HG03097 (cell line): ENCODE results near the gene FLT4.

Experiments
- ATAC-seq: cut with Tn5 transposase; IDR thresholded peaks from one replicate; pipeline ENCODE4 v1.9.1; 2021; ENCODE audit not compliant: unreplicated experiment, low FRiP score

Gene FLT4

DNA sequence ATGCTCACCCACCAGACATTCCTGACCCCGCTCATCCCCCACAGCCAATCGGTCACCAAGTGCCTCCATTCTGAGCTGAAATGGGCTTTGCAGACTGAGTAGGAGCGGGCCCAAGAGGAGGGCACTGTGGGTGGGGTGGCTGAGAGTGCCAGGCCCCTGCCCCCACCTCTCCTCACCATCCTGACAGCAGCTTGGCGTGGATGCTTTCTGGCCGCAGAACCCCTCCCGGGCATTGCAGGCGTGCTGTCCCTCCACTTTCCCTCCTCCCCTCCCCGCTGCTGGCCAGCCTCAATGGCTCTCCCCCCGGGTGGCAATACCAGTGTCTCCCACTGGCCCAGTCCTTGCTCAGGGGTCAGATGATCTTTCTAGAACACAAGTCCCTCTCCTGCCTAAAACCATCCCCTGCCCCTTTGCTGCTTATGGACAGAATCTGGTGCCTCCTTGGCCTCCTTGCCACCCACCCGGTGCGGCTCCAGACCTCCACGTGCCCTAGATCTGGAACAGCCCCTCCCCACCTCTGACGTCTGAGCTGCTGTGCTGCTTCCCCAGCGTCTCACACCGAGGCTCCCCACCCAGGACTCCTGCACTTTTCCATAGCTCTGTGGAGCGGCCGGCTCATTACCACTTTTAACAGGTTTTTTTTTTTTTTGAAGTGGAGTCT, 6.1 kb downstream of the FLT4 start:
- ATAC-seq: no peak

DNA sequence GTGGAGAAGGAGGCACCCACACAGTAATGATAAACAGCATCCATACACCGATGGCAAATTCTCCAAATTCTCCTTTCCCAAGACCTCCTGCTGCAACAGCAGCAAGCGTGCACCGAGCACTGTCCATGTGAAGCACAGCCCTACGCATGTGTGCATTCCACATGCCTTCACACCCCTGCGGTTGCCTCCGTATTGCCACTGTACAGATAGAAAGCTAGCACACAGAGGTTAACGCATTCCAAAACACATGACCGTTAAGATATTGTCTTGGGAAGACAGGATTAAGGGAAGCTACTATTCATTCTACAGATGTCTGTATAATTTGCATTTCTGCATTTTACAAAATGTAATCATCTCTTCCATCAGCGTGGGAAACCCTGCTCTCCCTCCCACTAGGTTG, 6.6 kb downstream of the FLT4 start:
- no peak for ATAC-seq

DNA sequence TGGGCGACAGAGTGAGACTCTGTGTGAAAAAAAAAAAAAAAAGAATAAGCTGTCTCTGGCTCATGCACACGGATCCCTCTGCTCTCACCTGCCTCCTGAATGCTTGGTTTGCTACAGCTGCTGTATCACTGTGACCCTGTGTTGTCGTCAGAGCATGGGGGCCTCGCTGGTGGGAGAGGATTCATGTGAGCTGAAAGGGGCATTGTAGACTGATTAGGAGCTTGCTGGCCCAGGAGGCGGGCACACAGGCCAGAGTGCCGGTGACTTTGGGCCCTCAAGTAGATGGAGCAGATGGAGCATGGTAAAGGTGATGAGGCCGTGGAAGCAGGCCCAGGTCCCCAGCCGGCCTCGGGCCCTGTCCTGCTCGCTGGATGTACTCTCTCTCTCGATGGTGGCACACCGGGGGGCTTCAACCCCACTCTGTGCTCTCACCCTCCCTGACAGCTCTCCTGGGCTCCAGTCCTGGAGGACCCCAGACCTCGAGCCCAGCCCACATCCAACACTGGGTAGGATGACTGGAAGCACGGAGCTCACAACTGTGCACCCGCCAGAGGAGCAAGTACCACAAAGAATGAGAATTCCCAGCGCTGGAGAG, 7.1 kb downstream of the FLT4 start:
- ATAC-seq: no peak

DNA sequence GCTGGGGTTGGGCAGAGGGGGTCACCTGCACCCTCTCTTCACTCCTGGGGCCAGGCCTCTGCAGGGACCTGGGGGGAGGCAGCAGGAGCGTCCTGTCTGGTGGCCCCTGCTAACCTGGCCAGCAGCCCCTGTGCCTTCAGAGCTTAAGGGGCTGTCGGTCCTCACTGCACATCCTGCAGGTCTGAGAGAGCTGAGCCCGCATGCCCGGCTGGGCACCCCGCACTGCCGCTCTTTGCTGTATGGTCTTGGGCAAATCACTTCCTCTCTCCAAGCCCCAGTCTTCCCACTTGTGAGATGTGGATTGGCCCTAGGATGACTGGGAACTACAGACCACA, 7.9 kb downstream of the FLT4 start:
- ATAC-seq: no peak

DNA sequence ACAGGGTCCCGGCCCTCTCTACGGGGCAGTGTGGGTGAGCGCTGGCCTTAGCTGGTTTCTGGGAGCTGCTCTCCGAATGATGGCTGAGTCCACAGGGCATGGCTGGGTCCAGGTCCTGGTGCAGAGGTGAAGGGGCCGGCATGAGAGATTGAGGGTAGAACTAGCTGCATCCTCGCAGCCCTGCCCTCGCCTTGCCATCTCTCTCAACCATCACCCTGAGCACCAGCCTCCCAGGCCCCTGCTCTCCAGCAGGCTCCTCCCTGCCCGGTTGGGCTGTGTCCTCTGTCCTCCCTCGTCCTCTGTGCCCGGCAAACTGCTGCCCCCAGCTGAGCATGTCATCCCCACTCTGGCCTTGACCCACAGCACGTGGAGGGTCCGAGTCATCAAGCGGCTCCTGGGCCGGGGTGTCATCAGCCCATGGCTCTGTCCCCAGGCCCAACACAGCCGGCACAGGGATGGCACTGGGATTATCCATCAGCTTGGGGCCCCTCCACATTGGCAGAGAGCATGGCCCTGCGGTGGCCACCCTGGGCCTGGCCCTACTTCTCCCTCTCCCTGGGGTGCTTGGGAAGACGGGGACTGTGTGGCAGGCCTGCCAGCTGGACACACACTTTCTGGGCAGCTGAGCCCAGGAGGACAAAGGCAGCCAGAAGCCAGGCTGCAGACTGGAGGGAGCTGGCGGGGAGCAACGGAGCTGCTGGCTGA, 8.4 kb downstream of the FLT4 start:
- no peak for ATAC-seq

DNA sequence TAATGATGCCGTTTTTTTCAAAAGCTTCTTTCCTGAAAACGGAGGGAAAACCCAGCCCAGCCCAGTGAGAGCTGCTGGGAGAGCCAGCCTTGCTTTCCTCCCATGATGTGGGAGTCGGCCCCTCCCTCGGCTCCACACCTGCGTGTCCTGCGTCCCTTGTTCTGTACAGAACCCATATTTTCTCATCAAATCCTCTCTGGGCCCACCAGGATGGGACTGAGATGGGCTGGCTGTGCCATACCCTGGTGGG, 8.9 kb downstream of the FLT4 start:
- no peak for ATAC-seq

DNA sequence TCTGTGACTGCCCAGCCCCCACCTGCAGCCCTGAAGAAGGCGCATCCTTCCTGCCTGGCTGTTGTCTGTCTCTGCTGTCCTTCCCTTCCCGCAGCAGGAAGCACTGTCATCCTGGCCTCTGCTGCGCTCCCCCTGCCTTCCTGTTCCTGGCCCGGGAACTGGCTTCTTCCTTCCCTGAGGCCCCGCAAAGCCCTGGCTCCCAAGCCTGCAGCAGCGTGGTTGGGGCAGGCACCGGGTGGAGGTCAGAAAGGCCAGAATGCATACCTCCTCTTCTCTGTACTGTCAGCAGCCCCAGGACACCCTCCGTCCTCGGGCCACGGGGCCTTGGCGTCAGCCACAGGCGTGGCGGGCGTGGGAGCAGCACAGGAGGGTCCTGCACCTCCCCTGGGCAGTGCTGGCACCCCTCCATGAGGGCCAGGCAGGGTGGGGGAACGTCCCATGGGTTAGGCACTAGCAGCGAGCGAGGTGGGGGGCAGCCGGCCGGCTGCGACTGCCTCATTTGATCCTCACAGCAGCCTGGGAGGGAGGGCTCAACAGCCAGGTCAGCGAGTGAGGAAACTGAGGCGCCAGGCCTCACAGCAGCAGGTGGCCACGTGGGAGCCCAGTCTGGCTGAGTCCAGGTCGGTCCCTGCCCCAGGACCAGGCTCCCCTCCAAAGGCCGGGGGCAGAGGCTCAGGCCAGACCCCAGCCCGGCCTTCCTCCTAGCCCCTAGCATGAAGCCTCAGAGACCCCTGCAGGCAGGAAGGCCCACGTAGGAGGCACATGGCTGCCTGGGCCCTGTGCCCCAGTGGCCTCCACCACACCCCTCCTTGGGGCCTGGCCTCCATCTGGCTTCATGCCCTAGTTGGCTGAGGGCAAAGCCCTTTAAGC, 9.4 kb downstream of the FLT4 start:
- no peak for ATAC-seq

DNA sequence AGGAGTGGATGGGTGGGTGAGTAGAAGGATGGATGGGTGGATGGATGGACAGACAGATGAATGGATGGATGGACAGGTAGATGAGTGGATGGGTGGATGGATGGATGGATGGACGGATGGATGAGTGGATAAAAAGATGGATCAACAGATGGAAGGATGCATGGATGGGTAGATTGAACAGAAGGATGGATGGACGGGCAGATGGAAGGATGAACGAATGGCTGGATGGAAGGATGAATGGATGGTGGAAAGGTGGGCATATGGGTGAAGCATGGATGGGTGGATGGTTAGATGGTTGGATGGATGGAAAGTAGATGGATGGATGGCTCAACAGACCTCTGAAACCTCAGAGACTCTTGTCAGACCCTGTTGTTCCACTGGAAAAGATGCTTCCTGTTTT, 10.1 kb downstream of the FLT4 start:
- ATAC-seq: no peak

DNA sequence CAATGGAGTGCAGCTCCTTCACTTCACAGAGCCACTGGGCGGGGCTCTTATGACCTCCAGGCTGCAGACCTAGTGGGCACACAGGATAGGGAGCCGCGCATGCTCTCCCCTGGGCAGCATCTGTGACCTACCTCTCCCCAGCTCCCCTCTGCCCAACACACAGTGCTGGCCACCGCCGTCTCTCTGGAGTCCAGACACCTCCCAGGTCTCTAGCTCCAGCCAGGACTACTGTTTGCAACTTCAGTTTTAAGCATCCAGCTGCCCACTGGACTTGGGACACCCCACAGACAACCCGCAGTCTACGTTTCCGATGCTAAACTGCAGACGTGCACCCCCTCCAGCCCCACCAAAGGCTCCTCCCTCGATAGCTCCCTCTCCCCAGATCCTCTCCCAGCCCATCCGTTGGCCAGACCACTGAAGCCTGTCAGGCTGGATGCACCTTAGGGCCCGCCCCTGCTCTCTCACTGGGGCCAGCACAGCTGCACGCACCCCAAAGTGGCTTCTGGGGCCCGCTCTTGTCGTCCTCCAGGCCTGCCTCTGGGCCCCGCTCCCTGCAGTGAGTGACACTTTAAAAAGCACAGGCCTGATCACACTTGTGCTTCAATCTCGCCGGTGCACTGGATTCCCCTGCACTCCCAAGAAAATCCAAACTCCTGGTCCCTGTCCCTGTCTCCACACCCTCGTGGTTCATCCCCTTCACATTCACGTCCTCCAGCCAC, 11.3 kb downstream of the FLT4 start:
- ATAC-seq: no peak

DNA sequence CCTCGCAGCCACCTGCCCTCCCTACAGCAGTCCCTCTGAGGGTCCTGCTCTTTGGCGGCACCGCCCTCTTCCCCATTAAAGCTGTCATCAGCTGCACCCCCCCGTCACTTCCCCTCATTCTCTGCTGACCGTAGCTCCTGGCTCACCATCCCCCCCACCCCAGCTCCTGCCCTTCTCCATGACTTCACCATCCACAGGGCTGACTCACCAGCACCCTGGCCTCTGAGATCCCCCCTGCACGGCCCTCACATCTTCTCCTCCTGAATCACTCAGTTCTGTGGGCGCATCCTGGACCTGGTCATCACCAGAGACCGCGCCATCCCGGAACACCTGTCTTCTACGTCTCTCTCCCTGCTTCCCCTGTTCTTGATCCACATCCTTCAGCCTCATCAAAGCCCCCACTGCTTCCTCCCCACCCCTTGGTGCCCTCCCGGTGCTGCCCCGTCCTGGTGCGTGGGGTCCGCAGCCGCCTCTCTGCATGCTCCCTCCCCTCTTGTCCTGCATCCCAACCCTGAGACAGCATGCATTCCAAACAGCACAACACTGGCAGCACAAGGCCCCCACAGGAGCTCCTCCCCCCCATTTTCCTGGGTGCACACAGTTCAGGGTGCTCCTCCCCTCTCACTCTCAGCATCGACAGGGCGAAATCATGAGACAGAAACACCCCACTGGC, 12.9 kb downstream of the FLT4 start:
- no peak for ATAC-seq

DNA sequence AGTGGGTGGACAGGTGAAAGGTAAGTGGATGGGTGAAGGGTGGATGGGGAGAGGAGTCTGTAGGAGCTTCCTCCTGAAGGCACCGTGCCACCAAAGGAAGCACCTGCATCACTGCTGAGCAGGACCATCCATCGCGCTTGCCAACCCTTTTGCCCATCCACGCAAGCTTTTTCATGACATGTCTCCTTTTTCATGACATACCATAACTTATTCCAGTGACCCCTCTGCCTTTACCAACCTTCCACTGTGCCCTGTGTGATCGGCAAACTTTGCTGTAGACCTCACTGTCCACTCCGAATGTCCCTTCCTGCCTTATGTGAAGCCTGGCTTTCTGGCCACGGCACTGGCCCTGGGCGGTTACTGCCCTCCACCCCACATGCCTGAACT, 13.4 kb downstream of the FLT4 start:
- no peak for ATAC-seq

DNA sequence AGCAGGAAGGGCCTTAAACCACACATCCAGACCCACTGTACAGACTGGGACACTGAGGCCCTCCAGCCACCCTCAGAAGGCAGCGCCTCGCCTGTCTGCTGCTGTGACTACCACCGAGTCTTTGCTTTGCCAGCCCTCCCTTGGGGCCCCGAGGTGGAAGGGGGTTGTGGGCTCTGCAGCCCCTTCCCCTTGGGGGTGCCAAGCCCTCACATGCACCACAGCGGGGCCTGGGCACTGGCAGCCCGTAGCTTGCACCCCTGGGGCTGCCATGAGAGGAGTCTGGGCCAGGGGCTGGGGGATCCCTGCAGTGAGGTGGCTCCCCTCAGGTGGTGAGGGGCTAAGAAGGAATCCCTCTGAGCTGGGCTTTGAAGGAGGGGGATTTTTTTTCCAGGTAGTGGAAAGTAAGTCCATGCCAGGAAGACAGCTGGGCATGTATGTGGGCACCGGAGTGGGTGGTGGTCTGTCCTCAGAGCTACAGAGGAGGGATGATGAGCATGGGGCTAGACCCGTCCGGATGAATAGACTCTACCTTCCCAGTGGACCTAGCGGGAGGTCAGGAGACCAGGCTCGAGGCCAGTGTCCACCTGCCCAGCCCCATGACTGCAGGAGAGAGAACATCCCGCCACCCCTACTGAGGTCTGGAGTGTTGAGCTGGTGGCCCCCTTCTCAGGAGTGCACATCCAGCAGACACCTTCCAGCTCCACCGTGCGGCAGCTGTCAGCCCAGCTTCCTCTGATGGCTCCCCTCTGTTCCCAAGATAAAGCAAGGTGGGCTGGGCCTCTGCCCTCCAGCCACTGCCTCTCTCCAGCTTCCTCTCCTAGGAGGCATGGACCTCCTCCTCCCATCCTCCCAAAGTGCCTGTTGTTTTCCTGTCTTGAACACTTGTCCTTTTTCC, 15.9 kb downstream of the FLT4 start:
- no peak for ATAC-seq

DNA sequence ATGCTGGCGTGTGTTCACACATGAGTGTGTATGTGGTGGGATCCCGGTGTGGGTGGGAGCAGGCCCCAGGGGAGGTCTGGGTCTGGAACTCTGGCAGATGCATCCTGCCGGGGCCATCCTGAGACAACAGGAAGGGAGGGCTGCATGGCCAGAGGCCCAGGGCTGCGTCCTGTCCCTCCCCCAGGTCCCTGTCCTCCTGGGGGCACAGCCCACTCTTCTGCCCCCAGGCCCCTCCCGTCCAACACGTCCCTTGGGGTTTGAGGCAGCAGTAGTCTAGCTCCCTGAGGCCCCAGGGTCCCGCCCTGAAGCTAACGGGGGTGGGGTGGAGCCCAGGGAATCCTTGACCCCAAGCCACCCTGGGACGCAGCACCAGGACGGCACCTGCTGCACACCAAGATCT, 16.6 kb downstream of the FLT4 start:
- no peak for ATAC-seq

DNA sequence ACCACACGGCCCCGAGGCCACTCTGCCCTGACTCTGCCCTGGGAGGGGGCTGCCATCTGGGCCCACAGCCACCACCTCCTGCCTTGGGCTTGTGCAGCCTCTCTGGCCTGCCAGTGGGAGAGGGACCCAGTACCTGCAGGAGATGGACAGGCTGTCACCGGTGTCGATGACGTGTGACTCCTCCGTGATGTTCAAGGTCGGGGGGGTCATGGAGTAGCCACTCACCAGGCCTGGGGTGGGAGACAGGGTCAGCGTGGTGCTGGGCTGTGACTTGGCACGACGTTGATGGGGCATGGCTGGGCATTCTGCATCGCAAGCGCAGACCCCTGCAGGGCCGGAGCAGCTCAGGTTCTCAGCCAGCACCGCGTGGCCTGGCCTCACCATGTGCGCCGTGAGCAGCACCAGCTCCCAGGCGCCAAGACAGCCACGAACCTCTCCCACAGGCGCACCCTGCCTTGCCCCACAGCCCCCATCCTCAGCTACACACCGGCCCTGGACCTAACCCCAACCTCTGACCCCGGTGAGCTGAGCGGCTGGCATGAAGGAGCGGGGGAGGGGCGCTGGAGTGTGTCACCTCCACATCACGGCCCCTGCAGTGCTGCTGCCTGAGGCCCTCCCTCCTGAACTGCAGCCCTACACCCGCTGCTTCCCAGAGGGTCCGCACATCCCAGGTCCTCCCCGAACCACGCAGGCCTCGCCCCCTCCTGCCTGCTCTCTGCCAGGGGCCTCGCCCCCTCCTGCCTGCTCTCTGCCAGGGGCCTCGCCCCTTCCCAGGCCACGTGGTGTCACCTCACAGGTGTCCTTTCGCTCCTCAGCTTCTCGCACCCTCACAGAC, 17.6 kb downstream of the FLT4 start:
- ATAC-seq: no peak

DNA sequence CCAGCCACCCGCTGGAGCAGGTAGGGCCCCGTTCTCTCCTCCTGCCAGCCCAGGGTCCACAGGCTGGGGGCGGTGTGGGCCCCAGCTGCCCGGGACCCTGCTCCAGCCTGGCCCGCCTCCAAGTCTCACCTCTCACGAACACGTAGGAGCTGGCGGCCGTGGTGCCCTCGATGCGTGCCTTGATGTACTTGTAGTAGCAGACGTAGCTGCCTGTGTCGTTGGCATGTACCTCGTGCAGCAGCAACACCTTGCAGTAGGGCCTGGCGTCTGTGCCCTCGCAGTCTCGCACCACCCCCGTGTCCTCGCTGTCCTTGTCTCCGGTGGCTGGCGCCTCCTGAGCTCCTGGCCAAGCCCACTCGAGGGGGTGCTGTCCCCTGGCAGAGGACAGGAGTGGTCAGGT, 19.0 kb downstream of the FLT4 start:
- no peak for ATAC-seq

DNA sequence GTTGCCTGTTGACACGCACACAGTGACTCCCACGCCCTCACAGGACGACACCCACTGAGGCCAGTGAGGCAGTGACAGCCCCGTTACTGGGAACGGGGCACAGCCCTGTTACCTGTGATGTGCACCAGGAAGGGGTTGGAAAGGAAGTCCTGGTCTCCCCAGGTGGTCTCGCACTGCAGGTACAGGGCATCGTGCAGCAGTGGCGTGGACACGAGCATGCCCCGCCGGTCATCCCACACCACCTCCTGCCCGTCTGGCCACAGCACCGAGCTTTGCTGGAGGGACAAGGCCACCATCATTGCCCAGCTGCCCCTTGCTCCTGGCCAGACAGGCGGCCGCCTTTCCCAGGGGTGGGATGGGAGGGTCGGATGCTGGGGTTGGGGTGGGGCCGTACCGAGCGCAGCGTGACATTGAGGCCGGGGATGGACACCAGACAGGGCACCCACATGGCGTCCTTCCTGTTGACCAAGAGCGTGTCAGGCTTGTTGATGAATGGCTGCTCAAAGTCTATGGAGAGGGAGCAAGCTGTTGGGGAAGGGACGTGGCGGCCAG, 19.5 kb downstream of the FLT4 start:
- no peak for ATAC-seq

DNA sequence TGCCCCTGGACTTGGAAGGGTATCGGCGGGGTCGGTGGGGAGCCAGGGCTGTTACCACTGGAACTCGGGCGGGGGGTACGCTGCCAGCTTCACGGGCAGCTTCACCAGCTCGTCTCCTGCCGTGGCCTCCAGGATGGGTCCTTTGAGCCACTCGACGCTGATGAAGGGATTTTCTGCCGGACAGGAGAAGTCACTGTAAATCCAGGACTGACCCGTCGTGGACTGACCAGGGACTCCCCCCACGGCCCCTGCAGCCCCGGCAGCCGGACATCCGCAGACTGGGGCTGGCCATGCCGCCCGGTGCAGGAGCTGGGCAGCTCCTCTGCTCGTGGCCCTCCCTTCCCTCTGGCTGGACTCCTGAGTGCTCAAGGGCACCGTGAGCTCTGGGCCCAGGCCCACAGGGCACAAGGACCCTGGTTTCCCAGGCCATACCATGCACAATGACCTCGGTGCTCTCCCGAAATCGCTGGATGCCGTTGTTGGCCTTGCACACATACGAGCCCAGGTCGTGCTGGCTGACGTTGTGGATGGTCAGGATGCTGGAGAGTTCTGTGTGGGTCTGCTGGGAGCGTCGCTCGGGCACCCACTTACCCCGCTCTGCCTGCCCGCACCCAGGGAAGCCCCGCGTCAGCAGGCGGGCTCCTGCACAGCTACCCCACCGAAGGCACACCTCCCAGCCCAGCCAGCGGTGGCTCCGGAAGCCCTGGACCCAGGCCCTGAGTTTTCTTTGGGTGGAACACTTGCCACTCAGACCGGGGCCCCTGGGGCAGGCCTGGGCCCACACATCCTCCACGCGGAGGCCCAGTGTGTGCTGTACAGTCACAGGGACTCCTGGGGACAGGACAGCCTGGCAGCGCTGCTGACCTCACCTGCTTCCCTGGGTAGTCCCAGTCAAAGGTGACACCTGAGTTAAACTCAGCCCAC, 20.3 kb downstream of the FLT4 start:
- no peak for ATAC-seq
